ENCODE results near the gene SNAP29. TPM values are rescaled to one million over a fixed set of nuclear protein-coding genes. Genes with fewer than 3 reads are reported as not detected.
A peak's percentile ranks its signal among the peaks of the same experiment; 100 is the strongest.

The SNAP29 gene
- total RNA-seq, 1 donor from 2014 or later = 18.3 TPM

GRCh38 chr22:20916916-20917810 lies 58.4 kb downstream of the SNAP29 start, which contains the start of gene CRKL:
Gene CRKL, plus strand, starts transcription at chr22:20917407. Its CDS starts 528 bp downstream, at chr22:20917935.
- Histone ChIP-seq H3K4me3 (ENCODE audit: low read depth, low read length) (peak within 1 kb of the TSS; percentile 64), H3K36me3 (ENCODE audit: control insufficient read depth, insufficient read depth, low read length) (no peaks in the 10 kb centered on the region), H3K27me3 (ENCODE audit: control insufficient read depth, insufficient read depth, low read length) (no peaks in the 10 kb centered on the region)
- peak; percentile 73 for DNase-seq (ENCODE audit: low read depth)
- TF ChIP-seq CTCF (IDR thresholded peaks at IDR 0.05; ENCODE audit: insufficient read depth, low read length, poor library complexity, severe bottlenecking) = peak; percentile 86

DNA sequence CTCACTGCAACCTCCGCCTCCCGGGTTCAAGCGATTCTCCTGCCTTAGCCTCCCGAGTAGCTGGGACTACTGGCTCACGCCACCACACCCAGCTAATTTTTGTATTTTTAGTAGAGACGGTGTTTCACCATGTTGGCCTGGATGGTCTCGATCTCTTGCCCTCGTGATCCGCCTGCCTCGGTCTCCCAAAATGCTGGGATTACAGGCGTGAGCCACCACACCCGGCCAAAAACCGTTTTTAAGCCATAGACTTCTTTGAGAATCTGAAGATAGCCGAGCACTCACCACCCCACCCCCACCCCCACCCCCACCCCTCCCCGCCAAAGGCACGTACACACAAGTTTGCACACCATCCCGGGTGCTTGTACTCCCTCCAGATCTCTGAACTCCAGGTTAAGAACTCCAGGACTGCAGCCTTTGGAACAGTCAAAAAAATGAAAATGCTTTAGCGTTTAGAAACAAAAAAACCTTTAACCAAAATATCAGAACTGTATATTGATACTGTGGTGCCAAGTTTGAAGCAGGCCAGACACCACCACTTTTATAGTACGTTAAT lies 59.9 kb downstream of the SNAP29 start:
- no peak for TF ChIP-seq CTCF (IDR thresholded peaks at IDR 0.05; ENCODE audit: insufficient read depth, low read length, poor library complexity, severe bottlenecking)
- Histone ChIP-seq H3K4me3 (ENCODE audit: low read depth, low read length) (peak overlapping the region; percentile 64), H3K27me3 (ENCODE audit: control insufficient read depth, insufficient read depth, low read length) (no peaks in the 10 kb centered on the region), H3K36me3 (ENCODE audit: control insufficient read depth, insufficient read depth, low read length) (no peaks in the 10 kb centered on the region)
- no peak for DNase-seq (ENCODE audit: low read depth)

- no peaks in the 10 kb centered on the region for H3K27me3 ChIP-seq (ENCODE audit: control insufficient read depth, insufficient read depth, low read length)
- no peak for TF ChIP-seq CTCF (IDR thresholded peaks at IDR 0.05; ENCODE audit: insufficient read depth, low read length, poor library complexity, severe bottlenecking)
- no peaks in the 10 kb centered on the region for H3K36me3 ChIP-seq (ENCODE audit: control insufficient read depth, insufficient read depth, low read length)
- no peak for DNase-seq (ENCODE audit: low read depth)
- H3K4me3 ChIP-seq (ENCODE audit: low read depth, low read length) = peak overlapping the region; percentile 64
These were observed 60.9 kb downstream of the SNAP29 start for GRCh38 chr22:20919718-20920117.

DNA sequence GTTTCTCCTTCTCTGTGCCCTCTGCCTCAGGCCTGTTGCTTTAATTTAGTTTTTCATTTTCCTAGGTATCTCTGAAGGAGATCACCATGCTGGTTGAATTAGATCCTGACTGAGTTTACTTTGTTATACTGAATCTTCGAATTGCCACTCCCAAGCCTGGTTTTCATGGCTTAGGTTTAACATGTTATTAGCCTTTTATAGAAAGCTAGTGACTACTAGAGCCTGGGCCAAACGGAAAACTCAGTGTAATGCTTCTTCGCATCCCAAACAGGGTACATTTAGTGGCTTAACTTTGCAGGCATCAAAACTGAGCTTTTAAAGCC lies 62.0 kb downstream of the SNAP29 start:
- DNase-seq (ENCODE audit: low read depth) = no peak
- peak overlapping the region; percentile 64 for H3K4me3 ChIP-seq (ENCODE audit: low read depth, low read length)
- H3K36me3 ChIP-seq (ENCODE audit: control insufficient read depth, insufficient read depth, low read length) = no peaks in the 10 kb centered on the region
- H3K27me3 ChIP-seq (ENCODE audit: control insufficient read depth, insufficient read depth, low read length) = no peaks in the 10 kb centered on the region
- TF ChIP-seq CTCF (IDR thresholded peaks at IDR 0.05; ENCODE audit: insufficient read depth, low read length, poor library complexity, severe bottlenecking) = no peak

DNA sequence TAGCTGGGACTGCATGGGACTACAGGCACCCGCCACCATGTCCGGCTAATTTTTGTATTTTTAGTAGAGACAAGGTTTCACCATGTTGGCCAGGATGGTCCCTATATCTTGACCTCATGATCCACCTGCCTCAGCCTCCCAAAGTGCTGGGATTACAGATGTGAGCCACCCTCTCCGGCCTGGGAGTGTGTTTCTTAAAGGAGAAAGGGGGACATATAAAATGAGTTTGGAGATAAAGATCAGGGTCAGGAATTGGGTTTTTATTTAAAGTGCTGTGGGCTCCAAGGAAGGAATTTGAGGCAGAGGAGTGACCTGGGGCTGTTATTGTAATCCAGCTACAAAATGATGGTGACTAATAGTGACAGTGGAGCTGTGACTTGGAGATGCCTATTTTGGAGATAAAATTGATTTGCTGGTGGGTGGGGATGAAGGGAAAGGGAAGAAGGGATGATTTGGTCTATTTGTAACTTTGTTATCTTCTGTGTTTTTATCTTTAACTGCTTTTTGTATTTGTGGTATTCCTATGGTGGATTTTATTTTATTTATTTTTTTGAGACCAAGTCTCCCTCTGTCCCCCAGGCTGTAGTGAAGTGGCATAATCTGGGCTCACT lies 63.4 kb downstream of the SNAP29 start:
- H3K36me3 ChIP-seq (ENCODE audit: control insufficient read depth, insufficient read depth, low read length) = no peaks in the 10 kb centered on the region
- H3K27me3 ChIP-seq (ENCODE audit: control insufficient read depth, insufficient read depth, low read length) = no peaks in the 10 kb centered on the region
- no peak overlapping the region for H3K4me3 ChIP-seq (ENCODE audit: low read depth, low read length)
- no peak for DNase-seq (ENCODE audit: low read depth)
- no peak for TF ChIP-seq CTCF (IDR thresholded peaks at IDR 0.05; ENCODE audit: insufficient read depth, low read length, poor library complexity, severe bottlenecking)
